Hepatocyte (in vitro differentiated cells): ENCODE results near the gene CUL1.

Experiments used
- CTCF ChIP-seq: fragments of 200-600 bp; sonication (generic); IDR thresholded peaks from 2 replicates; pipeline ENCODE4 v1.5.1; 2016; ENCODE audit warnings: antibody characterized with exemption, mild to moderate bottlenecking; ENCODE audit not compliant: poor library complexity
- EZH2 ChIP-seq: fragments of 200-600 bp; sonication (generic); IDR thresholded peaks from 2 replicates; pipeline ENCODE4 v1.6.1; 2016; ENCODE audit warnings: antibody characterized with exemption, mild to moderate bottlenecking, borderline replicate concordance
- EZH2phosphoT487 ChIP-seq: fragments of 200-600 bp; sonication (generic); IDR thresholded peaks from one replicate; pipeline ENCODE4 v1.6.1; 2018; ENCODE audit warnings: antibody characterized with exemption, mild to moderate bottlenecking, low read depth, moderate library complexity; ENCODE audit not compliant: unreplicated experiment, severe bottlenecking

- TF ChIP-seq CTCF: no peak
- no peak for TF ChIP-seq EZH2phosphoT487
- no peak for TF ChIP-seq EZH2
These were observed 89.0 kb downstream of the CUL1 start for GRCh38 chr7:148787571-148788295.
